K562 (cell line): ENCODE data around the gene ABCA10. TPM values are rescaled to one million over a fixed set of nuclear protein-coding genes. Genes with fewer than 3 reads are reported as not detected.

Source experiments
- ARID1B ChIP-seq: fragments of 450-650 bp; IDR thresholded peaks from 2 replicates; pipeline ENCODE4 v1.6.1; 2016; ENCODE audit warnings: antibody characterized with exemption, mild to moderate bottlenecking, inconsistent platforms
- CC2D1A ChIP-seq: fragments of 450-650 bp; IDR thresholded peaks from 2 replicates; pipeline ENCODE4 v1.6.1; 2017; ENCODE audit warnings: mild to moderate bottlenecking
- FOXK1 ChIP-seq: sonication (generic); formaldehyde crosslinking; IDR thresholded peaks from 2 replicates; pipeline ENCODE4 v1.8.0; 2022; ENCODE audit warnings: missing genetic modification reagents, mild to moderate bottlenecking, borderline replicate concordance
- JUND ChIP-seq, 2 experiments: IDR thresholded peaks; 2 replicates in 1 of 2; 3 replicates in 1 of 2; pipeline ENCODE4 v1.6.1; 2011; ENCODE audit warnings: borderline replicate concordance in 2 of 2, low read depth in 2 of 2, low read length in 2 of 2, improper control_type of control experiment in 1 of 2, missing biosample characterization in 1 of 2, missing genetic modification characterization in 1 of 2, missing genetic modification reagents in 1 of 2
- SAFB2 ChIP-seq: fragments of 200-400 bp; formaldehyde crosslinking; IDR thresholded peaks from 2 replicates; pipeline ENCODE4 v1.6.1; 2018; ENCODE audit warnings: borderline replicate concordance, low read length, low read depth, moderate library complexity; ENCODE audit not compliant: severe bottlenecking
- ZEB2 ChIP-seq: fragments of 450-650 bp; IDR thresholded peaks from 2 replicates; pipeline ENCODE4 v1.6.1; 2016
- ZNF197 ChIP-seq: fragments of 200-800 bp; sonication (Bioruptor generic); IDR thresholded peaks from 2 replicates; pipeline ENCODE4 v1.6.1; 2016; ENCODE audit warnings: low read depth, missing genetic modification characterization, missing compliant biosample characterization
- polyA plus RNA-seq, 8 experiments: library from polyadenylated mRNA; depleted of rRNA in 4 of 8; stranded (reverse) in 5 of 8; unstranded in 3 of 8; fragments of >200 nt; fragmentation: Nextera tagmentation in 2 of 8; fragmentation: Illumina TruSeq in 1 of 8; extraction: Ambion mirVana in 2 of 8; extraction: Trizol in 1 of 8; gene quantifications; 2 replicates each; pipeline versions ENCODE4 v1.2.1 to v1.2.3, GENCODE V29; 2011 to 2014; ENCODE audit warnings: inconsistent platforms in 1 of 8, missing spikeins in 1 of 8
- total RNA-seq, 7 experiments: library from RNA; depleted of rRNA in 6 of 7; stranded (reverse); fragments of >200 nt in 6 of 7; fragmentation: Illumina TruSeq in 2 of 7; extraction: Trizol in 2 of 7; gene quantifications; 2 replicates each; pipeline versions ENCODE4 v1.2.1 to v1.2.3, GENCODE V29; 2011 to 2021; ENCODE audit warnings: low replicate concordance in 1 of 7
- TF ChIP-seq, protein P1 (sequence below): sonication (generic); formaldehyde crosslinking; IDR thresholded peaks from 2 replicates; pipeline ENCODE4 v1.8.1; 2023; ENCODE audit warnings: missing genetic modification reagents, mild to moderate bottlenecking, borderline replicate concordance
- TF ChIP-seq, protein P2 (sequence below): conservative IDR thresholded peaks from 2 replicates; pipeline ENCODE4 v1.6.1; 2011; ENCODE audit warnings: low read depth, mild to moderate bottlenecking, low read length; ENCODE audit not compliant: control insufficient read depth

The ABCA10 gene
- total and polyA plus RNA-seq, 9 of the 15 experiments (the other 6 are each of a cell fraction or from before 2014, with no cell fraction given), result 0.04 to 0.45 (median 0.15) TPM; not detected in 1

DNA sequence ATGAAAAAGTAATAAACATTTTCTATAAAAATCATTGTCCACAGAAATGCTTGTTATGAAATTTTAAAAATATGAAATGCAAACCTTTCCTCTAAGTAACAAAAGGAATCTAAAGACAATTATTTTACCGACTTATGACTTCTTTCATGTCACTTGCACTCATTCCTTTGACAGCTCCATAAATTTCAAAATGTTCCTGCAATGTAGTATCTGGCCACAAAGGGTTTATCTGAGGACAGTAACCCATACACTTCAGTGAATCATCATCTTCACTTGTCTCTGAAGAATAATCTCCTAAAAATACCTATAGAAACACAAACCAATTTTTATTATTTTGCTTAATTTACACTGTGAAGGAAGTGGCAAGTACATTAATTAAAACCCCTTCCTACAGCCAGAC lies 25.6 kb upstream of the ABCA10 start (continued):
- TF ChIP-seq SAFB2 (no peak), ZNF197 (no peak), FOXK1 (CRISPR knock-in tag) (no peak), CC2D1A (no peak), ARID1B (peak; percentile 59; the same call in 1 of the 2 replicates), JUND (IDR thresholded peaks at IDR 0.05; ENCODE audit: borderline replicate concordance, low read depth, low read length) (peak; percentile 38; the same call in 1 of the 2 replicates), JUND (tag; IDR thresholded peaks at IDR 0.05; ENCODE audit: borderline replicate concordance, low read depth, low read length) (peak; percentile 59; the same call in 1 of the 3 replicates), ZEB2 (no peak)
- TF ChIP-seq, protein P1, sequence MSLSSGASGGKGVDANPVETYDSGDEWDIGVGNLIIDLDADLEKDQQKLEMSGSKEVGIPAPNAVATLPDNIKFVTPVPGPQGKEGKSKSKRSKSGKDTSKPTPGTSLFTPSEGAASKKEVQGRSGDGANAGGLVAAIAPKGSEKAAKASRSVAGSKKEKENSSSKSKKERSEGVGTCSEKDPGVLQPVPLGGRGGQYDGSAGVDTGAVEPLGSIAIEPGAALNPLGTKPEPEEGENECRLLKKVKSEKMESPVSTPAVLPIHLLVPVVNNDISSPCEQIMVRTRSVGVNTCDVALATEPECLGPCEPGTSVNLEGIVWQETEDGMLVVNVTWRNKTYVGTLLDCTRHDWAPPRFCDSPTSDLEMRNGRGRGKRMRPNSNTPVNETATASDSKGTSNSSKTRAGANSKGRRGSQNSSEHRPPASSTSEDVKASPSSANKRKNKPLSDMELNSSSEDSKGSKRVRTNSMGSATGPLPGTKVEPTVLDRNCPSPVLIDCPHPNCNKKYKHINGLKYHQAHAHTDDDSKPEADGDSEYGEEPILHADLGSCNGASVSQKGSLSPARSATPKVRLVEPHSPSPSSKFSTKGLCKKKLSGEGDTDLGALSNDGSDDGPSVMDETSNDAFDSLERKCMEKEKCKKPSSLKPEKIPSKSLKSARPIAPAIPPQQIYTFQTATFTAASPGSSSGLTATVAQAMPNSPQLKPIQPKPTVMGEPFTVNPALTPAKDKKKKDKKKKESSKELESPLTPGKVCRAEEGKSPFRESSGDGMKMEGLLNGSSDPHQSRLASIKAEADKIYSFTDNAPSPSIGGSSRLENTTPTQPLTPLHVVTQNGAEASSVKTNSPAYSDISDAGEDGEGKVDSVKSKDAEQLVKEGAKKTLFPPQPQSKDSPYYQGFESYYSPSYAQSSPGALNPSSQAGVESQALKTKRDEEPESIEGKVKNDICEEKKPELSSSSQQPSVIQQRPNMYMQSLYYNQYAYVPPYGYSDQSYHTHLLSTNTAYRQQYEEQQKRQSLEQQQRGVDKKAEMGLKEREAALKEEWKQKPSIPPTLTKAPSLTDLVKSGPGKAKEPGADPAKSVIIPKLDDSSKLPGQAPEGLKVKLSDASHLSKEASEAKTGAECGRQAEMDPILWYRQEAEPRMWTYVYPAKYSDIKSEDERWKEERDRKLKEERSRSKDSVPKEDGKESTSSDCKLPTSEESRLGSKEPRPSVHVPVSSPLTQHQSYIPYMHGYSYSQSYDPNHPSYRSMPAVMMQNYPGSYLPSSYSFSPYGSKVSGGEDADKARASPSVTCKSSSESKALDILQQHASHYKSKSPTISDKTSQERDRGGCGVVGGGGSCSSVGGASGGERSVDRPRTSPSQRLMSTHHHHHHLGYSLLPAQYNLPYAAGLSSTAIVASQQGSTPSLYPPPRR (CRISPR knock-in tag), result no peak
- TF ChIP-seq, protein P2, sequence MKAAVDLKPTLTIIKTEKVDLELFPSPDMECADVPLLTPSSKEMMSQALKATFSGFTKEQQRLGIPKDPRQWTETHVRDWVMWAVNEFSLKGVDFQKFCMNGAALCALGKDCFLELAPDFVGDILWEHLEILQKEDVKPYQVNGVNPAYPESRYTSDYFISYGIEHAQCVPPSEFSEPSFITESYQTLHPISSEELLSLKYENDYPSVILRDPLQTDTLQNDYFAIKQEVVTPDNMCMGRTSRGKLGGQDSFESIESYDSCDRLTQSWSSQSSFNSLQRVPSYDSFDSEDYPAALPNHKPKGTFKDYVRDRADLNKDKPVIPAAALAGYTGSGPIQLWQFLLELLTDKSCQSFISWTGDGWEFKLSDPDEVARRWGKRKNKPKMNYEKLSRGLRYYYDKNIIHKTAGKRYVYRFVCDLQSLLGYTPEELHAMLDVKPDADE, result no peak
